GM12874 (cell line): ENCODE results near the gene ITCH.

Source experiments
- TF ChIP-seq, protein P1 (sequence below): IDR thresholded peaks from 2 replicates; pipeline ENCODE4 v1.5.1; 2011; ENCODE audit warnings: low read depth, mild to moderate bottlenecking, control low read depth, low read length, moderate library complexity; ENCODE audit not compliant: insufficient read depth

The ITCH gene

DNA sequence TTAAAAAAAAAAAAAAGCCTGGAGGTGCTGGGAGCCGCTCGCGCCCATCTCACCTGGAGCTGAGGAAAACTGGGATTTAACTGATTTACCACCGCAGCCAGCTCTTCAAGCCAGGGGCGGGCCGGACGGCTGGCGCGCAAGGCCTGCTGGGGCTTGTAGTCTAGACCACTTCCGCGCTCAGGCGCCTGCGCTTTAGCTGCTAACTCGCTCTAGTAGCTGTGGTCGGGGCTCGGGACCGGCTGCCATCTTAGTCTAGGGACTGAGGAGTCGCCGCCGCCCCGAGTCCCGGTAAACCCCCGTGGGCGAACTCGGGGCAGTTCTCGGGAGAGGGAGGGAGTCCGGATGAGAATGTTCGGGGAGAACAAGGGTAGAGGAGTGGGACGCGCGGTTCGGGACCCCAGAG, at the start of gene ITCH:
Gene ITCH, plus strand, starts transcription at position 212 of the 403 bp plus-strand sequence. CDS start 30,539 bp downstream, outside the sequence.
- TF ChIP-seq, protein P1, sequence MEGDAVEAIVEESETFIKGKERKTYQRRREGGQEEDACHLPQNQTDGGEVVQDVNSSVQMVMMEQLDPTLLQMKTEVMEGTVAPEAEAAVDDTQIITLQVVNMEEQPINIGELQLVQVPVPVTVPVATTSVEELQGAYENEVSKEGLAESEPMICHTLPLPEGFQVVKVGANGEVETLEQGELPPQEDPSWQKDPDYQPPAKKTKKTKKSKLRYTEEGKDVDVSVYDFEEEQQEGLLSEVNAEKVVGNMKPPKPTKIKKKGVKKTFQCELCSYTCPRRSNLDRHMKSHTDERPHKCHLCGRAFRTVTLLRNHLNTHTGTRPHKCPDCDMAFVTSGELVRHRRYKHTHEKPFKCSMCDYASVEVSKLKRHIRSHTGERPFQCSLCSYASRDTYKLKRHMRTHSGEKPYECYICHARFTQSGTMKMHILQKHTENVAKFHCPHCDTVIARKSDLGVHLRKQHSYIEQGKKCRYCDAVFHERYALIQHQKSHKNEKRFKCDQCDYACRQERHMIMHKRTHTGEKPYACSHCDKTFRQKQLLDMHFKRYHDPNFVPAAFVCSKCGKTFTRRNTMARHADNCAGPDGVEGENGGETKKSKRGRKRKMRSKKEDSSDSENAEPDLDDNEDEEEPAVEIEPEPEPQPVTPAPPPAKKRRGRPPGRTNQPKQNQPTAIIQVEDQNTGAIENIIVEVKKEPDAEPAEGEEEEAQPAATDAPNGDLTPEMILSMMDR = no peak

DNA sequence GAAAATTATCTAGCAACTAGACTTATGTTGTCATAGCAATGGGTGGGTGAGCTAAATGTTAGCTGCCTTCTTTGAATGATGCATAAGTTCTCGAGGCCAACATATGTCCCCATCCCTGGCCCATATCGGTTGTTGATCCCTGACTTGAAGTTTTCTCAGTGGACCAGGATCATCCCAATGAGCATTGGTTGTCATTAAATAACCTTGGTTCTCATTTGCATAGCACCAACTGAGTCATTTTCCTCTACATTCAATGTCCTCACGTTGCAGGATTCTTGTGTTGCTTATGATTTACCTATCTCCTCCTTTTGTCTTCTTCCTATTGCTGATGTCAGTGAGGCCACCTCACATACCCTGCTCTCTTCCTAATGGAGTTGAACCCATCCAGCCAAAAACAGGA, 47.8 kb upstream of the ITCH start:
- TF ChIP-seq, protein P1 = no peak

DNA sequence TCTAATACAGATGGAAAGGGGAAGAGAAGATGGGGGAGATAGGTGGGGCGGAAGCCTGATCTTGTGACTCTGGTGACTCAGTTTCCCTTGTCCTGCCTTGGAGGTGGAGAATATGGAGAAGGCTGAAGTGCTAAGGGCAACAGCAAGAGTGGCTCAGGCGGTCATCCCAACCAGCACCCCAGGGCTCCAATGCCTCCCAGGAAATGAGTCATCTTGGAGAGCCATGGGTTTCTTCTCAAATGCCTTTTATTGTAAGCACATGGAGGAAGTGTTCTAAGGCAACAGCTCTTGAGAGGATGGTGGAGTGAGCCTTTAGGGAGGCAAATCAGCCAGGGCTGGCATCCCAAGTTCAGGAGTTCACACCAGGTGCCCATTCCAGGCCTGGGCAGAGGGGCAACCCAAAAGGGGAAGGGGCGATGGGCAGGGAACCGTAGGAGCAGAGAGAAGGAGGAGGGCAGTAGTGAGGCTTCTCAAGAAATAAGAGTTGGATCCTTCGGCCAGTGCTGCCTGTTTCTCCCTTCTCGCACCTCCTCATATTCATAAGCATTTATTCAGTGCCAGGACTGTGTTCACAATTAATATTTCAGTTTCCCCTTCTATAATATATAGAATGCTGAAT, 46.8 kb upstream of the ITCH start:
- TF ChIP-seq, protein P1 = no peak

DNA sequence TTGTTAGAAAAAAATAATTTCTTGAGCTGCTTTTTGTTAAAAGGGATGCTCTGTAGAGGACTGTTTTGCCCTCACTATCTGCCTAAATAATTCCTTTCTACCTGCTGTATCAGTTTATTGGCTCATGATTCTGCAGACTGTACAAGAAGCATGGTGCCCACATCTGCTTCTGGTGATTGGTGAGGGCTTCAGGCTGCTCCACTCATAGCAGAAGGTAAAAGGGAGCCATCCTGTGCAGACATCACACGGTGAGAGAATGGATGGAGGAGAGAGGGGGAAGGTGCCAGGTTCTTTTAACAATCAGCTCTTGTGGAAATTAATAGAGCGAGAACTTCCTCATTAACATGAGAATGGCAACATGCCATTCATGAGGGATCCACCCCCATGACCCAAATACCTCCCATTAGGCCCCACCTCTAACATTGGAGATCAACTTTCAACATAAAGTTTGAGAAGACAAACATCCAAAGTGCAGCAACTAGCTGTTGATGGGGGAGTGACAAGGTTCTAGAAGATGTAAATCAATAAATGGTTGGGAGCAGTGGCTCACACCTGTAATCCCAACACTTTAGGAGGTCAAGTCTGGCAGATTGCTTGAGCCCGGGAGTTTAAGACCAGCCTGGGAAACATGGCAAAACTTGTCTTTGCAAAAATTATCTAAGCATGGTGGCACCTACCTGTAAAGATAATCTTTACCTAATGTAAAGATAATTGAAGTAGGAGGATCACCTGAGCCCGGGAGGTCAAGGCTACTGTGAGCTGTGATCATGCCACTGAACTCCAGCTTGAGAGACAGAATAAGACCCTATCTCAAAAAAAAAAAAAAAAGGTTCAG, 44.2 kb upstream of the ITCH start:
- TF ChIP-seq, protein P1 = no peak

DNA sequence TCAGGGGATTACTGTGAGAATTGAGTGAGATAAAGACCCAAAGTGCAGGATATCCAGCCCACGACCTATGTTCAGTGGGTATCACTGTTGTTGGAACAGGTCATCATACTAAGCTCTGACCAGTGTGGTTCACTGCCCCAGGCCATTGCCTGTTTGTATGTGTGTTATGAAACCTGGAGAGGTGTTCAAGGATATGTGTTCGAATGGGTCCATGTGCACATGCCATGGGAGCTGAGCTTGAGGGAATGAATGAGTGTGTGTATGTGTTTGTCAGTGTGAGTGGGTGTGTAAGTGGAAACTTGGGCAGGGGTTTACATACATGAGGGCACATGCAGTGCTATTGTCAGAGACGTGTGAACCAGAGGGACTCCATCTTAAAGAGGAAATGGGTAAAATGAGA, 42.2 kb upstream of the ITCH start:
- TF ChIP-seq, protein P1 = no peak

DNA sequence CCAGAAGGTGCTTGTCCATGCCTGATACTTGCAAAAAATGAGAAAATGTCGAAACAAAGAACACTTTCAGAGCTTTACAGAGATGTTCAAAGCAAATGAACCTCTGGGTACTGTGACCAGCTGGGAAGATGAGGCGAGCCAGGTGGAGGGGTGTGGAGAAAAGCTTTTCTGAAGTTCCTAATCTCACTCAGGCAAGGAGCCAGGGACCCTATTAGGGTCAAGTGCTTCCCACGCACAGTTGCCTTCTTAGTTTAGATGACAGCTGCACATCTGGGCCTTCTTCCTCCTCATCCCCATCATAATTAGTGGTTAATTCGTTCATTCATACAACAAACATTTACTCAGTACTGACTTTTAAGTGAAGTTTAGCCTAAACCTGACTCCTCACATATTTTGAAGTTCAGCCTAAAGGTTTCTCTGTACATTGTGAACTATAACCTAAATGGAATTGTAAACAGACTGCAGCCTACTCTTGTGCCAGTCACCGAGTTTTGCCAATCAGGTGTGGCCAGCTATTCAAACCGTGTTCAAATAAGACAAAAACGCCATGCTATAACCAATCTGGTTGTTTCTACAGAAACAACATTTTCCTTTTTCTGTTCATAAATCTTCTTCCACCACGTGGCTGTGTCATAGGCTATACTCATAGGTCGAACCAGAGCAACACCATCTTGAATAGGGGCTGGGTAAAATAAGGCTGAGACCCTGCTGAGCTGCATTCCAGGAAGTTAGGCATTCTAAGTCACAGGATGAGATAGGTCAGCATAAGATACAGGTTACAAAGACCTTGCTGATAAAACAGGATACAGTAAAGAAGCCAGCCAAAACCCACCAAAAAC, 40.6 kb upstream of the ITCH start:
- TF ChIP-seq, protein P1 = no peak

DNA sequence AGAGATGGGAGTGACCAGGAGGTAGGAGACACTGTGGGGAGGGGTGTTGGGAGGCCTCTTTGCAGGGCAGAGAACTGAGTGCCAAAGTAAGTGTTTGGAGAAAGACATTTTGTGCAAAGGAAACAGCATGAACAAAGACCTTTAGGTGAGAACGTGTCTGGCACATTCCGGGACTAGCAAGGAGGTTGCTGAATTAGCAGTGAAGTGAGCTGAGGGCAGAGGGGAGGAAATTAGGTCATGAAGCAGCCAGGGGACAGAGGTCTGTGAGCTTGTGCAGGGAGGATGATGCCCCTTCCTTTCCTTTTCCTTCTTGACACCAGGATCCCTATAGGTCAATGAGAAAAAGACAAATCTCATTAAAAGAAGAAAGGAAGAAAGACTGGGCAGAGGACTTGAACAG, 38.5 kb upstream of the ITCH start:
- TF ChIP-seq, protein P1 = no peak
